ENCODE data around the gene DTX1.
A peak's percentile ranks its signal among the peaks of the same experiment; 100 is the strongest.

The DTX1 gene

DNA sequence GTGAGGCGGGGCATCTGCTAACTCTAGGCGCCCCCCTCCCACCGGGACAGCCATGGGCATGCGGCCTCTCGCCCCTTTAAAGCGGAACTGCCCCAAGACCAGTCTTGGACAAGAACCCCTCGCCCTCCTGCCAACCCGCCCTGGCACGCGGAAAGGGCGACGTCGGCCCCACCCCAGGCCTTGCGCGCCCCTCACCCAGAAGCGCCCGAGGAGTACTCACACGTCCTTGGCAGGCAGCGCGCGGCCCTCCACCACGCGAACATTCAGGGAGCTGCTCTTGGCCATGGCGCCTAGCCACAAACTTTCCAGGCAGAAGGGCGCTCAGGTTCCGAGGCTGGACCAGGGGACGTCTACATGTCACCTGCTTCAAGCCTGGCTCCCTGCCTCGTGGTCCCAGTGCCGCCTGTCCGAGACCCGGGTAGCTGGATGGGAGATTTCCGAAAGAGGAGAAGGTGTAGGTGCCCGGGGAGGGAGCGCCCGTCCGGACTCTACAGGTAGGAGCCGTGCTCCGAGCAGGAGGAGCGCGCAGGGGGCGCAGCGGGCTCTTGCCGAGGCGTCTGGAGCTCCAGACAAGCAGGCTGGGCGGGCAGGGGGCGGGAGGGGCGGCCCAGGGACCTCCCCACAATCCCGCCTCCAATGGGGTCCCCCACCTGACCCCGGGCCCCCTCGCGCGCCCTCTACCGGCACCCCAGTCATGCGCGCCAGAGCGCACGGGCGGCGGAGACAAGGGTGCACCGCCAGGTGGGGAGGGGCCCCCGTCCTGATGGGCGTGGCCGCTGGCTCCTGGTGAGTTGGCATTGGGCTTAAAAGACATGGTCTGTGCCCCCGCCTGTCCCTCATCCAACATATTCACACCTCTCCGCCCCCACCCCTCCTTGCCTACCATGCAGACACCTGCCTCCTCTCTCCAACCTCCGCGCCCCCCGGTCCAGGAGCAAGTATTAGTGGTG is 78.9 kb downstream of the DTX1 start, which contains the start of gene RASAL1:
Gene RASAL1, minus strand, starts transcription at position 584 of the 950 bp plus-strand sequence. Its CDS starts 299 bp downstream, at position 285.
- ChIA-PET CTCF (no interaction called here), POLR2A (interaction anchor here (0.8 kb wide), 2 partner anchors 15 to 18 kb away, joined by 3 read pairs; no protein-coding TSS in a partner anchor)
- peak; percentile 56 for DNase-seq (ENCODE audit: extremely low spot score)
- TF ChIP-seq FOXA1 (IDR thresholded peaks at IDR 0.05) (no peak), ZNF384 (IDR thresholded peaks at IDR 0.05) (no peak), LEF1 (IDR thresholded peaks at IDR 0.05; ENCODE audit: borderline replicate concordance) (no peak), BHLHE40 (IDR thresholded peaks at IDR 0.05; ENCODE audit: borderline replicate concordance) (no peak), ELF4 (IDR thresholded peaks at IDR 0.05) (no peak), FOXM1 (IDR thresholded peaks at IDR 0.05; ENCODE audit: borderline replicate concordance) (no peak), CTBP1 (IDR thresholded peaks at IDR 0.05; ENCODE audit: borderline replicate concordance) (no peak), SP1 (IDR thresholded peaks at IDR 0.05) (no peak), SUZ12 (IDR thresholded peaks at IDR 0.05) (no peak), HDGF (IDR thresholded peaks at IDR 0.05; ENCODE audit: borderline replicate concordance) (no peak), ARNT (IDR thresholded peaks at IDR 0.05) (no peak), TARDBP (IDR thresholded peaks at IDR 0.05) (no peak), NFRKB (IDR thresholded peaks at IDR 0.05) (no peak), FOXK2 (IDR thresholded peaks at IDR 0.05) (no peak), L3MBTL2 (conservative IDR thresholded peaks at IDR 0.05) (no peak)
- TF ChIP-seq, protein P1, sequence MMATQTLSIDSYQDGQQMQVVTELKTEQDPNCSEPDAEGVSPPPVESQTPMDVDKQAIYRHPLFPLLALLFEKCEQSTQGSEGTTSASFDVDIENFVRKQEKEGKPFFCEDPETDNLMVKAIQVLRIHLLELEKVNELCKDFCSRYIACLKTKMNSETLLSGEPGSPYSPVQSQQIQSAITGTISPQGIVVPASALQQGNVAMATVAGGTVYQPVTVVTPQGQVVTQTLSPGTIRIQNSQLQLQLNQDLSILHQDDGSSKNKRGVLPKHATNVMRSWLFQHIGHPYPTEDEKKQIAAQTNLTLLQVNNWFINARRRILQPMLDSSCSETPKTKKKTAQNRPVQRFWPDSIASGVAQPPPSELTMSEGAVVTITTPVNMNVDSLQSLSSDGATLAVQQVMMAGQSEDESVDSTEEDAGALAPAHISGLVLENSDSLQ (IDR thresholded peaks at IDR 0.05), result no peak

DNA sequence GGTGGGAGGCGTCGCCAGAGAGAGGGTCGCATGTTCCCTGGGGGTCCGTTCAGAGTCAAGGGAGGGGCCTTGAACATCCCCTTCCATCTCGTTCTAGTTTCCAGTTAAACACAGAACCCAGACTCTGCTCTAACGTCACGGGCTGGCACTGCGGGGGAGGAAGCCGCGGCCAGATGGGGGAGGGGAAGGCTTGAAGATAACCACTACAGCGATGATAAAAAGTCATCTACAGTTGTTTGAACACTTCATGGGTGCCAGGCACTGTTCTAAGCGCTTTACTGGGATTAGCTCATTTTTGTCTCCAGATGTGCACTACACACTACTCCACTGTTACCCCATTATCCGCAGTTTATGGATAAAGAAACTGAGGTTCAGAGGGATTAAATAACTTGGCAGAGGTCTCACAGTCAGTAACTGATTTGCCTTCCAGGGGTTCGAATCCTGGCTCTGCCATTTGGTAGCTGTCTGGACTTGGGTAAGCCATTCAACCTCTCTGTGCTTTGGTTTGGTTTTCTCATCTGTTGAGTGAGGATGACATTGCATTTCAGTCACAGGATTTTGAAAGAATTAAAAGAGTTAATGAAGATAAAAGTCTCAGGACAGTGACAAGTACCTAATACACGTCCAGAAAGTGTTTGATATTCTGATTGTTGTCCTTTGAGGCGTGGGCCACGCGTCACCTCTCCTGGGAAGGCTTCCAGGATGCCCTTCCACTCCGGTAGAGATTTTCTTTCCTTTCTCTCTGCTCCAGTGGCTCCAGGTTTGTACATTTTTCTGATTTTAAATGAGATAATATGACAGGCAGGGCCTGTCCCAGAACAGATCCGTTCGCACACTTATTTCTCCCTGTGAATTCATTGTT is 79.8 kb downstream of the DTX1 start:
- no peak for DNase-seq (ENCODE audit: extremely low spot score)
- TF ChIP-seq TARDBP (IDR thresholded peaks at IDR 0.05) (no peak), ELF4 (IDR thresholded peaks at IDR 0.05) (no peak), HDGF (IDR thresholded peaks at IDR 0.05; ENCODE audit: borderline replicate concordance) (no peak), BHLHE40 (IDR thresholded peaks at IDR 0.05; ENCODE audit: borderline replicate concordance) (no peak), FOXK2 (IDR thresholded peaks at IDR 0.05) (no peak), ARNT (IDR thresholded peaks at IDR 0.05) (no peak), LEF1 (IDR thresholded peaks at IDR 0.05; ENCODE audit: borderline replicate concordance) (no peak), L3MBTL2 (conservative IDR thresholded peaks at IDR 0.05) (no peak), CTBP1 (IDR thresholded peaks at IDR 0.05; ENCODE audit: borderline replicate concordance) (no peak), ZNF384 (IDR thresholded peaks at IDR 0.05) (no peak), SP1 (IDR thresholded peaks at IDR 0.05) (no peak), SUZ12 (IDR thresholded peaks at IDR 0.05) (no peak), FOXA1 (IDR thresholded peaks at IDR 0.05) (no peak), NFRKB (IDR thresholded peaks at IDR 0.05) (no peak), FOXM1 (IDR thresholded peaks at IDR 0.05; ENCODE audit: borderline replicate concordance) (no peak)
- TF ChIP-seq, protein P1 (IDR thresholded peaks at IDR 0.05), result no peak
- ChIA-PET POLR2A (interaction anchor here (0.8 kb wide), 2 partner anchors 16 to 17 kb away, joined by 3 read pairs; no protein-coding TSS in a partner anchor), CTCF (no interaction called here)

DNA sequence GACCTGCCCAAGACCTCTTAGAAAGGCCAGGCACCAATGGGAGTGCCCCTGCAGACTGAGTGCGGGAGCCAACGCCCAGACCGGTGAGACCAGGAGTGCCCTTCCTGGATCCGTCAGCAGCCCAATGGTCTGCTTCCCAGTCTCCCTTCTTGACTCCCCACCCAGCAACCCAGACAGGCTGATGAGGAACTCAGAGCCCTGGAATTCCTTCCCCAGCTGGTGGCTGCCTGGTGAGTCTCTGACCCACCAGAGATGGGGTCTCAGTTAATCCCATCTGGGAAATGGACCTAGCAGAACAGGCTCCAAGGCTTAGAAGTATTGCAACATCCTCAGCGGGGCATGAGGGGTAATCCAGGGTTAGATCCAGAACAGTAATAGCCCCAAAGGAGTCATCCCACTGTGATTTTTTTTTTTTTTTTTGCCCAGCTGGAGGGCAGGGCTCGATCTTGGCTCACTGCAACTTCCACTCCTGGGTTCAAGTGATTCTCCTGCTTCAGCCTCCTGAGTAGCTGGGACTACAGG is 80.5 kb downstream of the DTX1 start:
- CTCF ChIA-PET, result no interaction called here
- no peak for DNase-seq (ENCODE audit: extremely low spot score)

DNA sequence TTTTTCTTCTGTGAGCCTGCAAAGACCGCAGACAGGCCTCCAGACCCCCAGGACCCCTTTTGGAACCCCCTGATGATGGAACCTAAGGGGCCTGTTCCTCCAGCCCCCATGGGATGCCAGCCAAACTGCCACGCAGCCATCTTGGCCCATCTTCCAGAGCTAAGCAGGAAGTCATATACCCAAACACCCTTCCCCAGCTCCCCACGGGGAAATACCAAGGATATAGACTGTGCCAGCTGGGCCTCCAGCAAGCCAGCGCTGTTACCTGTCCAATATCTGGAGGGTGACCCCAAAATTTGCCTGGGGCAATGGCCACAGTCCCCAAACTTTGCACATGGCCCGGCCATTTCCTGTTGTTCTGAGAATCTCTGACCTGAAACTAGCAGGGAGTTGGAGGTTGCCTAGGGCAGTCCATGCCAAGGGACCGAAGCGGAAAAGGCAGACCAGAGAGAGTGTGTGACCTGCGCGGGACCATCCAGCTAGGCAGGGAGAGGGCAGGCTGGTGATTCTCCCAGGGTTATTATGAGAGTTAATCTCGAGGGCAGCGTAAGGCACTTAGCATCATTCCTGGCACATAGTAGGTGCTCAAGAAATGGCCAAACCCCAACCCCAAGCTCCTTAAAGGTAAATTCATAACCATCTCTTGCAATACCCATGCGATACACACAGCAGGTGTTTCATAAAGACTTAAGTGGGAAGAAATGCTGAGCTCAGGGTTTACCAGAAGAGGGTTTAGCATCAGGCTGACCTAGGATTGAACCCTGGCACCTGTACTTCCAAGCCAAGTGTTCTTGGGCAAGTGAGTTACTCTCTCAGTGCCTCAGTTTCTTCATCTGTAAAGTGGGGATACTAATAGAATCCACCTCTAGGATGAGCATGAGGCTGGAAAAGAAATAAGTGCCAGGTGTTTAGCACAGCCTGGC is 81.6 kb downstream of the DTX1 start:
- POLR2A ChIA-PET, result no interaction called here
- no peak for DNase-seq (ENCODE audit: extremely low spot score)
- TF ChIP-seq FOXM1 (IDR thresholded peaks at IDR 0.05; ENCODE audit: borderline replicate concordance) (no peak), BHLHE40 (IDR thresholded peaks at IDR 0.05; ENCODE audit: borderline replicate concordance) (no peak), SUZ12 (IDR thresholded peaks at IDR 0.05) (no peak), FOXK2 (IDR thresholded peaks at IDR 0.05) (no peak), SP1 (IDR thresholded peaks at IDR 0.05) (no peak), NFRKB (IDR thresholded peaks at IDR 0.05) (no peak), HDGF (IDR thresholded peaks at IDR 0.05; ENCODE audit: borderline replicate concordance) (no peak), L3MBTL2 (conservative IDR thresholded peaks at IDR 0.05) (no peak), ELF4 (IDR thresholded peaks at IDR 0.05) (no peak), ARNT (IDR thresholded peaks at IDR 0.05) (no peak), CTBP1 (IDR thresholded peaks at IDR 0.05; ENCODE audit: borderline replicate concordance) (no peak), ZNF384 (IDR thresholded peaks at IDR 0.05) (no peak), LEF1 (IDR thresholded peaks at IDR 0.05; ENCODE audit: borderline replicate concordance) (no peak), FOXA1 (IDR thresholded peaks at IDR 0.05) (no peak), TARDBP (IDR thresholded peaks at IDR 0.05) (no peak)
- TF ChIP-seq, protein P1 (IDR thresholded peaks at IDR 0.05), result no peak
- CTCF ChIA-PET, result interaction anchor here (2.3 kb wide), 1 partner anchor 15 kb away, joined by 7 read pairs; no protein-coding TSS in a partner anchor

More for the DNA sequence above, 80.5 kb downstream of the DTX1 start:
- TF ChIP-seq L3MBTL2 (conservative IDR thresholded peaks at IDR 0.05) (no peak), FOXK2 (IDR thresholded peaks at IDR 0.05) (no peak)
- POLR2A ChIA-PET, result no interaction called here
